ENCODE measurements around the gene PRKN.

PRKN gene

DNA sequence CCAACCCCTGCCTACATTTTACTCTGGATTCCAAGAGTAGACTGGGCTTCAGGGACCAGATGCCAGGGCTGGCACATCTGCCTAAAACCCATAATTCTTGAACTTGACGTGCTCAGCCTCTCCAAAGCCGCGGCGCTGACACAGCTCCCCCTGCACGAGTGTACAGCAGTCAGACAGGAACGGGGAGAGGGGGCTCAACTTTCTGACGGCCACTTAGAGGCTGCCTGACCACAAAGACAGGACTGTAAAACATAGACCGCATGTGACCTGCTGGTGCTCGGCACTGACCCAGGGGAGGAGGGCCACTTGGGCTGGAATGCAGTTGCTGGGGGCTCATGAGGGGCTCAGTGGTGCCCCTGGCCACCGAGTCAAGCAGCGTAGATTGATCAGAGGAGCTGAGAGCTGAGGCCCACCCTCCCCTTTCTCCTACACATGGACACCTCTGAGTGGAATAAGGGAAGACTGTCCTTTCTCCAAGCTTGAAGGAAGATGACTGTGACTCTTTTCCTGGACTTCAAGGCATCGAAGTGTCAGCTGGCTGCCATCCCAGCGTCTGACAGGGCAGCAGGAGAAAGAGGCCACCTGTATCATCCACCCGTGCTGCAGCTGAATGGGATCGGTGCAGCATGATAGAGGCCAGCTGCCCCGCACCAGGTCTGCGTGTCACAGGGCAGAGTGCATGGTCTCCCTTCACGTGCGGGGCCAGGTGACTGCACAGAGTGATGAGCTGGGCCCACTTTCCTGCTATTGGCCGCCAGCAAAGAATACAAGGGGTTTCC is 1282.4 kb downstream of the PRKN start:
- DNase-seq (ENCODE audit: low read depth): no peak

DNA sequence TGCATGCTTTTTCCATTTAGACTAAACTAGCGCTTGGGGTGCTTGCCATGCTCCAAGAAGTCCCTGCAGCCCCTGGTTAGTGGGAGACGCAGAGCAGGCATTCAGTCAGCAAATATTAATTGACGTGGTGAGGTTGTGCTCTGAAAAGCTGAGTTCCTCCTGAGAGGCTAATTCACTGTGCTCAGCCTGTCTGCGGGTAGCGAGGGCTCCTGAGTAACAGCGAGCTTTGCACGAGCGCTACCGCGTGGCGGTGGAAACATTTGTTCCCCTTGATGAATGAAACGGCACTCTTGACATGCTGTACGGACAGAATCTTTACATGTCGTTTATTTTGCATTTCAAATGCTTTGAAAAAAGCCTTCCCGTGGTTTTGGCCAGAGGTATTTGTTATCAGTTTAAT is 1283.1 kb downstream of the PRKN start:
- DNase-seq (ENCODE audit: low read depth): no peak

DNA sequence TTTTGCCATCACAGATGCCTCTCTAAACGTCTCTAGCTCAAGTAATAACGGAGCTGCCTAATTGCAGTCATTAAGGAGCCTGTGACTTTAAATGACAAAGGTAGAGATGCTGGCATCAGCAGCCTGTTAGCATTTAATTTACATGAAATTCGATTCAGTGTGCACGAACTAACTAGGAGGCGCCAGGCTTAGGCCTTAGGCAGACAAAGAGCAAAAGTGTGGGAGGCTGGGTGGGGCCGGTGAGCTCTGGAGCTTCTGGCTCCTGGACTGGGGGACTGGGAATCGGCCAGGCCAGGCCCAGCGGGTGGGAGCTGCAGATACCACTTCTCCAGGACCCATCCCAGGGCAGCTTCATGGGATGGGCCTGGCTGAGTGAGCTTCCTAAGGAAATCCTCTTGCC is 1283.7 kb downstream of the PRKN start:
- DNase-seq (ENCODE audit: low read depth): no peak

DNA sequence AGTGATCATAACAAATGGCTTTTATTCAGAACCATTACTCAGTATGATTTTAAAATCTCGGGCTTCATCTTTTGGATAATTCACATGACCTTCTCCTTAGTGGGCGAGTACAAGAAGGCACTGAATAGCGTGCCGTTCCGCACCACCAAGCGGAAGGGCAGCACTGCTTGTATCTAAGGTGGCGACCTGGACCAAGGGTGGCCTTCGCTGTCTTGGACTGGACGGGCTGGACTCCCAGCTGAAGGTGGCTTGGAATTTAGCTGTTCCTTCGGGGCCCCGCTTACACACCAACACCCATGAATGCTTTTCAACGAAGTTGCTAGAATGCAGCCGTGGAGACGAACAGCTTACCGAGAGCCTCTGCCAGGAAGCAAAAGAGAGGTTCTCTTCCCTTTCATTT is 1285.1 kb downstream of the PRKN start:
- no peak for DNase-seq (ENCODE audit: low read depth)

DNA sequence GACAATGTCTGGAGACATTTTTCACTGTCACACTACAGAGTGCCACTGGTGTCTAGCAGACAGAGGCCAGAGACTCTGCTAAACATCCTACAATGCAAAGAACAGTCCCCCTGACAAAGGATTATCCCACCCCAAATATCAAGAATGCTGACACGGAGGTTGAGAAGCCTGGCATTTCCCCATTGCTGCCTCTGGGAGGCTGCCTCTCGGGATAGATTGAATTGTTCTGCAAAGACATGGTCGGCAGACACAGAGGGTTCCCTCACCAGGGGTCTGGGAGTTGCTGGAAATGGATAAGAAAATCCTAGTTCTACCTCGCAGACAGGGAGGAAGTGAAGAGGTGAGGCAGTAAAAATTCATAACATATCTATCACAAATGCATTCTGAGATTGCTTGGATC is 1287.3 kb downstream of the PRKN start:
- DNase-seq (ENCODE audit: low read depth): no peak

DNA sequence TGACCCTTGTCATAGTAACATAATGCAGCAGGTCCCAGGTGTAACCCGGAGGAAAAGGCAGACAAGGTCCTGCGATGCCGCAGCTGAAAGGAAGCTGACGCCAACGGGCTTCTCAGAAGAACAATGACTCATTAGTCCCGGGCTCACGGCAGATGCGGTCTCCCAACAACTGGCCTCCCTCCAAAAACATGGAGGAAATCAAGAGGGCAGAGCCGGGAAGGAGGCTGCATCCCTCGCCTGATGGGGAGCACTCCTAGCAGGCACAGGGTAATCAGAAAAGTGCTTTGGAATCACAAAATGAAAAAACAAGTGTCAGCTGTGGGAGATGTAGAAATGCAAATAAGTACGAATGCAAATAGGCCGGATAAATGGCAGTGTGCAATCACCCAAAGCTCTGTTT is 1288.5 kb downstream of the PRKN start:
- DNase-seq (ENCODE audit: low read depth): peak; percentile 82

DNA sequence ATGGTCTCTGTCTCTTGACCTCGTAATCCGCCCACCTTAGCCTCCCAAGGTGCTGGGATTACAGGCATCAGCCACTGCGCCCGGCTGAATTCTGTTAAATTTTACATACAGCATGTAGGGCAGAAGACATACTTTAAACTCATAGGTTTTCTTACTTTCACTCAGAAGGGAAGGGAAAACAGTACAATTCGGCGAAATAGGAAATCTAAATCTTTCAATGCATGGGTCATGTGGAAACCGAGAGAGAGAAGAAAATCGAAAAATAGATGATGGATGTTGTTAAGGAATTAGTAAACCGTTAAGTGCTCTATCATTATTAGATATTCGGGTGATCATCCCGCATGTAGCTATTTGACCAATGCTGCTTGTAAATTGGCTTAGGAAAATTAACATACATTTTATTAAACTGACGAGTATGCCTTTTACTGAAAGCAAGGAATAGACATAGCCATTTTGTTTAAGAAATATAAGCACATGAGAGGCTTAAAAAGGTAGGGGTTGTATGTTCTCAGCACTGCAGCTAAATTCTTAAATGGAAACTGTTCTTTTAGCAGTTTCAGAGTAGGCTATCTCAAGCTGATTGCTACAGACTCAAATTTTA is 1289.0 kb downstream of the PRKN start:
- no peak for DNase-seq (ENCODE audit: low read depth)

DNA sequence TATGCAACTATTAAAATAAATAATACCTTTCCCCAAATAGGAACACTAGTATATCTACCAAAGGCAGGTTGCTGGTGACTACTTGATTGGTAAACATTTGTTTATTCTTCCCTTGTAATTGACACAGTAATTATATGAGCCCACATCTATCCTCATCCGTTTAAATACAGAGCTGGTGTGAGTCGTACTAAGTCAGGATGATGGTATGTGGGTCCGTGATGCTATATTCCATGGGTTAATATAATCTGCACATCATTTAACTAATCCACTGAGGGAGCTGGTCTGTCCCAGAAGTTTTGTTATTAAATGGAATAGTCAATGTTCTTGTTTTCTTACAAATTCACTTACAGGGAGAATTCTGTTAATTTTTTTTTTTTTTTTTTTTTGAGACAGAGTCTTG is 1289.7 kb downstream of the PRKN start:
- DNase-seq (ENCODE audit: low read depth): no peak

GRCh38 chr6:161436106-161436876 is 1291.3 kb downstream of the PRKN start:
- DNase-seq (ENCODE audit: low read depth): no peak

DNA sequence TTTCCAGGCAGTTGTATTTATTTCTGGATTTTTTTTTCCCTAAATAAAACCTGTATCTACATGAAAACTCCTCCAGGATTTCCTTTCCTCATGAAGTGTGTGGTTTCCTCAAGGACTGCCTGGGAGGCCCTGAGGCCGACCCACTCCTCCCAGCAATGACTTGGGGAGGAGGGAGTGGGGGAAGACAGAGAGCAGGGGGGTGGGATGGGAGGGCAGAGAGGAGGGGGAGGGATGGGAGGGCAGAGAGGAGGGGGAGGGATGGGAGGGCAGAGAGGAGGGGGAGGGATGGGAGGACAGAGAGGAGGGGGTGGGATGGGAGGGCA is 1291.9 kb downstream of the PRKN start:
- DNase-seq (ENCODE audit: low read depth): no peak

- peak; percentile 90 for DNase-seq (ENCODE audit: low read depth)
These were observed 1292.4 kb downstream of the PRKN start for GRCh38 chr6:161434921-161435747.

- DNase-seq (ENCODE audit: low read depth): no peak
These were observed 1293.2 kb downstream of the PRKN start for GRCh38 chr6:161434350-161434749.

DNA sequence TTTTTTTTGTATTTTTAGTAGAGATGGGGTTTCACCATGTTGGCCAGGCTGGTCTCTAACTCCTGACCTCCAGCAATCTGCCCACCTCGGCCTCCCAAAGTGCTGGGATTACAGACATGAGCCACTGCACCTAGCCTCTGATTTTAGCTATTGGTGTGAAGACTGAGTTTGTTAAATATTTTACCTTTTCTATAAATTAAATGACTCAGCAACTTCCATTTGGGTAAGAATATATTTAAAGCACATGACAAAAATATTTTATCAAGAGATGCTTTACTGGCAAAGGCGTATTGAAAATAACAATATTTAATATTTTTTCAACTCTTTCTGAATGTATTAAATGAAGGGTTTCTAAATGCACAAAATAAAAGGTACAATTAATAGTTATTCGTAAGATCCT is 1295.0 kb downstream of the PRKN start:
- no peak for DNase-seq (ENCODE audit: low read depth)

- no peak for DNase-seq (ENCODE audit: low read depth)
These were observed 1297.6 kb downstream of the PRKN start for GRCh38 chr6:161429921-161430490.

GRCh38 chr6:161424421-161424820 is 1303.1 kb downstream of the PRKN start:
- DNase-seq (ENCODE audit: low read depth): no peak

- no peak for DNase-seq (ENCODE audit: low read depth)
These were observed 1304.6 kb downstream of the PRKN start for GRCh38 chr6:161422710-161423680.

DNA sequence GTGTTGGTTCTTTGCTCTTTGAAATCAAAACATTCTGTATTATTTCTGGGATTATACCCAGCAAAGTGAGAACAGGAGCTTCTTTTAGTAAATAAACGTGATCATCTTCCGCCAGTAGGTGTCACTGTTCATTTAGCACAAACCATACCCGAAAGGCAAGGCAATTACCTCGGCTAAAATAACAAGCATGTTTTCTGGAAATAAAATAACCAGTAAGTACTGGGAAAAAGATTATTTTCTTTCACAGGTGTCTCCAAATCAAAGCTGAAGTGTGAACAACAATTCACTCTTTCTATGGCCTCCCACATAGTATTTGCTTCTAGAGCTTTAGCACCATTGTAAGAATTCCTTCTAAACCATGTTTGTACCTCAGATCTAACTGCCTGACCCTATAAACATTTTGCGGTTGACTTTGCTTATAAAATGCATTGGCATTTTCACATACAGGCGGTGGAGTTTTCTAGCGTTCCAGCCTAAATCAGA is 1309.1 kb downstream of the PRKN start:
- peak; percentile 84 for DNase-seq (ENCODE audit: low read depth)

GRCh38 chr6:161417717-161418462 is 1309.7 kb downstream of the PRKN start:
- DNase-seq (ENCODE audit: low read depth): peak; percentile 91

DNA sequence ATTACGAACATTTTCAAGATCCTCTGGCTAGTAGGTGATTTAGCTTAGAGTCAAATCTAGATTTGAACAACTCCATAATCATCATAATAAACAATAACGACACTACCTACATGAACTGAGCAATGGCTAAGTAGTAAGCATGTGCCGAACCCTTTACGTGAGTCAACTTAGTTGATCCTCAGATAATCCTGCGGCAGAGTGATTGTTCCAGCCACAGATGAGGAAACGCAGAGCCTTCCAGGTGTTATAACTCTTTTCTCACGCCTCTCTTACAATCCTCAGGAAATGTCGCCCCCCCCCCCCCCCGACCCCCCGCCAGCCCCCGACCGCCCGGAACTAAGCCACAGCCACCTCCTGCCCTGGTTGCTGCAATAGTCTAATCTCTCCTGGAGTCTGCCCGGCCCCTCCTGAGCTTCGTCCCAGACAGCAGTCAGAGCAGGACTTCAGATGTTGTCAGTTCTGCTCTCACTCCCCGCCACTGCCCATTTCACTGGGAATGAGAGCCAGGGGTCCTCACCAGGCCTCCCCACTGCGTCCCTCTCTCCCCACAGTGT is 1312.2 kb downstream of the PRKN start:
- DNase-seq (ENCODE audit: low read depth): peak; percentile 64

- DNase-seq (ENCODE audit: low read depth): no peak
These were observed 1312.9 kb downstream of the PRKN start for GRCh38 chr6:161414707-161415106.

Data from iris pigment epithelial cell (primary cell).